GM19438 (cell line): Measurements from ENCODE around the gene IL16.

ENCODE experiments used
- ATAC-seq: cut with Tn5 transposase; IDR thresholded peaks from one replicate; pipeline ENCODE4 v1.9.1; 2021; ENCODE audit warnings: low read depth; ENCODE audit not compliant: unreplicated experiment

Gene IL16

GRCh38 chr15:81288616-81289015 is 91.9 kb downstream of the IL16 start:
- no peak for ATAC-seq

- ATAC-seq: no peak
These were observed 93.2 kb downstream of the IL16 start for GRCh38 chr15:81289910-81290309.

- no peak for ATAC-seq
These were observed 95.3 kb downstream of the IL16 start for GRCh38 chr15:81291916-81292522.

- ATAC-seq: peak; percentile 37
These were observed 95.9 kb downstream of the IL16 start for GRCh38 chr15:81292523-81293001.

GRCh38 chr15:81293728-81294515 is 97.2 kb downstream of the IL16 start:
- peak; percentile 50 for ATAC-seq

- ATAC-seq: no peak
These were observed 97.8 kb downstream of the IL16 start for GRCh38 chr15:81294516-81294880.

- no peak for ATAC-seq
These were observed 98.9 kb downstream of the IL16 start for GRCh38 chr15:81295486-81296121.

GRCh38 chr15:81296186-81296585 is 99.5 kb downstream of the IL16 start:
- ATAC-seq: no peak

GRCh38 chr15:81296673-81297072 is 100.0 kb downstream of the IL16 start:
- ATAC-seq: peak; percentile 36

- no peak for ATAC-seq
These were observed 100.5 kb downstream of the IL16 start for GRCh38 chr15:81297147-81297572.

GRCh38 chr15:81297603-81298575 is 101.2 kb downstream of the IL16 start:
- no peak for ATAC-seq

GRCh38 chr15:81298611-81299010 is 101.9 kb downstream of the IL16 start:
- ATAC-seq: no peak

GRCh38 chr15:81299156-81299555 is 102.5 kb downstream of the IL16 start:
- no peak for ATAC-seq

GRCh38 chr15:81299630-81300273 is 103.1 kb downstream of the IL16 start:
- ATAC-seq: no peak

GRCh38 chr15:81301385-81301784 is 104.7 kb downstream of the IL16 start:
- ATAC-seq: peak; percentile 19

GRCh38 chr15:81301815-81302399 is 105.2 kb downstream of the IL16 start:
- ATAC-seq: peak; percentile 68

GRCh38 chr15:81302701-81303109 is 106.0 kb downstream of the IL16 start:
- no peak for ATAC-seq

GRCh38 chr15:81303244-81304225 is 106.9 kb downstream of the IL16 start:
- ATAC-seq: no peak
